Measurements from ENCODE around the gene MPC2. TPM values are rescaled to one million over a fixed set of nuclear protein-coding genes. Genes with fewer than 3 reads are reported as not detected.

The MPC2 gene
- total RNA-seq, 1 experiment from 2014 or later = 32.9 TPM

DNA sequence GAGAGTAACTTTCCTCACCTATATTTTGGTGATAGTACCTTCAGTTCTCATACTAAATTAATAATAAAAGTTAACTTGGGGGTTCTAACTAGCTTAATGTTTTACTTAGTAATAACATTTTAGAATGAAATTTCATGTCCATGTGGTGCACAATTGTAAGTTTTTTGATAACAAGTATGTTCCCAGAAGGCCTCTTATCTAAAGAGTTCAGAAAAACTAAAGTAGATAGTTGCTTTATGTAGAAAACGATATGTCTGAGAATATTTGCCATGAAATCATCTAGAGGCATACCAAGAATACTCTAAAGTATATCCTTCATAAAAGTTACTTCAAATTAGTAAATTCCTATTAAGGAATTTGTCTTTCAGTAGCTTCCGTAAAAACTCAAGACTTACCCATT, 12.8 kb downstream of the MPC2 start:
- no peaks in the 10 kb centered on the region for H3K27me3 Mint-ChIP-seq (ENCODE audit: low read depth)
- Histone ChIP-seq H2AK5ac (ENCODE audit: insufficient read length, low read length) (no peak overlapping the region), H4K8ac (replicated peaks; ENCODE audit: insufficient read length, low read depth, low read length) (no peak overlapping the region), H2BK12ac (ENCODE audit: insufficient read length, low read depth, low read length) (no peak overlapping the region), H3K4me2 (ENCODE audit: insufficient read depth, insufficient read length, low read length) (no peak overlapping the region), H3K79me2 (ENCODE audit: insufficient read depth, low read length) (no peaks in the 10 kb centered on the region), H3K9ac (ENCODE audit: extremely low read depth, insufficient read length, low read length) (no peak overlapping the region), H3K79me1 (ENCODE audit: insufficient read depth, low read depth, low read length, poor library complexity, severe bottlenecking) (no peaks in the 10 kb centered on the region), H3K18ac (ENCODE audit: insufficient read length, low read depth, low read length) (no peak overlapping the region), H4K20me1 (ENCODE audit: control insufficient read depth, insufficient read depth, insufficient read length) (no peaks in the 10 kb centered on the region), H4K5ac (ENCODE audit: insufficient read length, low read depth, low read length) (no peak overlapping the region), H3K23me2 (ENCODE audit: insufficient read length, low read depth, low read length, poor library complexity, severe bottlenecking) (no peaks in the 10 kb centered on the region), H3K4me1 (ENCODE audit: insufficient read depth, low read length) (no peaks in the 10 kb centered on the region), H3K4ac (ENCODE audit: low read depth, low read length) (no peak overlapping the region), H2BK15ac (ENCODE audit: low read depth, low read length) (no peak overlapping the region), H2AFZ (ENCODE audit: low read length) (no peak overlapping the region), H3K27me3 (ENCODE audit: insufficient read depth, low read length) (no peaks in the 10 kb centered on the region), H2BK20ac (ENCODE audit: low read depth, low read length, poor library complexity, severe bottlenecking) (no peak overlapping the region), H2BK5ac (ENCODE audit: insufficient read length, low read length) (no peak overlapping the region), H3K56ac (ENCODE audit: insufficient read length, low read depth, low read length) (no peak overlapping the region), H4K91ac (ENCODE audit: insufficient read length, low read depth, low read length) (no peak overlapping the region), H3K14ac (ENCODE audit: insufficient read depth, low read length) (no peak overlapping the region), H3K27ac (ENCODE audit: insufficient read length, low read depth, low read length) (no peak overlapping the region), H3K9me3 (ENCODE audit: control insufficient read depth, low read depth, low read length) (no peaks in the 10 kb centered on the region), H2BK120ac (ENCODE audit: low read depth, low read length, poor library complexity, severe bottlenecking) (no peak overlapping the region), H3K23ac (ENCODE audit: insufficient read length, low read depth, low read length) (no peak overlapping the region), H3T11ph (ENCODE audit: low read length) (no peak overlapping the region)
- no peak for DNase-seq
- H3K36me3 Mint-ChIP-seq (ENCODE audit: insufficient read depth in 1 of 3, low read depth in 3 of 3) = no peaks in the 10 kb centered on the region
- no peaks in the 10 kb centered on the region for H3K9me3 Mint-ChIP-seq
- TF ChIP-seq, protein P1, sequence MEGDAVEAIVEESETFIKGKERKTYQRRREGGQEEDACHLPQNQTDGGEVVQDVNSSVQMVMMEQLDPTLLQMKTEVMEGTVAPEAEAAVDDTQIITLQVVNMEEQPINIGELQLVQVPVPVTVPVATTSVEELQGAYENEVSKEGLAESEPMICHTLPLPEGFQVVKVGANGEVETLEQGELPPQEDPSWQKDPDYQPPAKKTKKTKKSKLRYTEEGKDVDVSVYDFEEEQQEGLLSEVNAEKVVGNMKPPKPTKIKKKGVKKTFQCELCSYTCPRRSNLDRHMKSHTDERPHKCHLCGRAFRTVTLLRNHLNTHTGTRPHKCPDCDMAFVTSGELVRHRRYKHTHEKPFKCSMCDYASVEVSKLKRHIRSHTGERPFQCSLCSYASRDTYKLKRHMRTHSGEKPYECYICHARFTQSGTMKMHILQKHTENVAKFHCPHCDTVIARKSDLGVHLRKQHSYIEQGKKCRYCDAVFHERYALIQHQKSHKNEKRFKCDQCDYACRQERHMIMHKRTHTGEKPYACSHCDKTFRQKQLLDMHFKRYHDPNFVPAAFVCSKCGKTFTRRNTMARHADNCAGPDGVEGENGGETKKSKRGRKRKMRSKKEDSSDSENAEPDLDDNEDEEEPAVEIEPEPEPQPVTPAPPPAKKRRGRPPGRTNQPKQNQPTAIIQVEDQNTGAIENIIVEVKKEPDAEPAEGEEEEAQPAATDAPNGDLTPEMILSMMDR (conservative IDR thresholded peaks at IDR 0.05) = no peak
- peaks cover 4 to 6% of the 10 kb centered on the region in 2 experiments; a peak in 3 of 4 replicates for H3K4me1 Mint-ChIP-seq
- WGBS (ENCODE audit: extremely low coverage, insufficient read length, low lambda C conversion rate) = no CpG with 5 or more reads among the region's 2 CpGs
- H3K27ac Mint-ChIP-seq = no peak overlapping the region
- H3K4me3 Mint-ChIP-seq = no peak overlapping the region

All from H9 (cell line).